GM13976 (cell line): Measurements from ENCODE around the gene NPIPB8.
A peak's percentile ranks its signal among the peaks of the same experiment; 100 is the strongest.
"Not testable (repeated sequence)": the region's sequence is repeated elsewhere in the genome, so short reads cannot be mapped to it uniquely, and the experiment has no call there.

ENCODE experiments used
- DNase-seq: peaks from one replicate; pipeline ENCODE4 v3.0.0; 2012; ENCODE audit warnings: low spot score
- in situ Hi-C: fragments of 300-500 bp; cut with MboI; formaldehyde crosslinking; loops from one replicate; pipeline ENCODE4 v1.12.0; 2022; ENCODE audit warnings: low sequenced_read_pairs, mixed read lengths, inconsistent platforms; ENCODE audit not compliant: unreplicated experiment
- TF ChIP-seq, protein P1 (sequence below): IDR thresholded peaks from 2 replicates; pipeline ENCODE4 v1.5.1; 2012; ENCODE audit warnings: borderline replicate concordance, mild to moderate bottlenecking; ENCODE audit not compliant: insufficient read depth; ENCODE audit errors: extremely low read depth, missing control alignments, control extremely low read depth

Gene NPIPB8

DNA sequence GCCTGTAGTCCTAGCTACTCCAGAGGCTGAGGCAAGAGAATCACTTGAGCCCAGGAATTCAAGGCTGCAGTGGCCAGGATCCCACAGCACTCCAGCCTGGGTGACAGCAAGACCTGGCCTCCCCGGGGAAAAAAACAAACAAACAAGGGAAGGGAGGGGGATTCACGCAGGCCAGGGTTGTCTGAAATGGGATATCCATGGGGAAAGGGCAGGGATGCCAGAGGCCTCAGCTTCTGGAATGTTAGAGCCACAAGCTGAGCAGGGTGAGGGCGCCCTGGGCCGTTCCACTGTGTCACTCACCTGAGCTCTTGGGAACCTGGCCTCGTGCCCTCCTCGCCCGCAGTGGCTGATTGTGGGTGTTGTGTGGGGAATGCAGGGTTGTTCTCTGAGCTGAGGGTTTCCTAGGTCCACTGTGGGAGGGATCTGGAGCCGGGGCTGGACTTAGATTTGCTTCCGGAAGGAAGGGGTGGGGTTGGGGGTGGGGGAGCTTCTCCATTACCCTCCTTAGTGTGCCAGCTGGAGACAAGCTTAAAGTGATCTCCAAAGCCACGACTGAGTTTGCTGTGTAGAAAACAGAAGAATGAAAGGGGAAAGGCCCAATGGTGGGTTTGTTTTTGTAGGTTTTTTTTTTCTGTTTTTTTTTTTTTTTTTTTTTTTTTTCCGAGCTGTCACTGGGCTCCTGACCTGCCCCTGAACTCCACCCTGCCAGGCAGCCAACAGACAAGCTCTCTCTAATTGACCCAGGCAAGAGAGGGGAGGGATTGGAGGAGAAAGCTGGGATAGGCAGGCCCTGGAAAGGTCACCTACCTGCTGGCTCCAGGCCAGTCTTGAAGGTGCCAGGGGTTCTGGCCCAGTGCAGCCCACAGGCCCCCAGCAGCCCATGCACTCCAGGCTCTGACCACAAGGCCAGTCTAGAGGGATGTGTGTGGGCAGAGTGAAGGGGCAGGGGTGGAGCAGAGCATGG lies 28.0 kb upstream of the NPIPB8 start, which contains the start of gene SULT1A1:
SULT1A1 (minus strand) TSS at position 414 of the 964 bp plus-strand sequence. CDS start 1,189 bp downstream, outside the sequence.
- TF ChIP-seq, protein P1, sequence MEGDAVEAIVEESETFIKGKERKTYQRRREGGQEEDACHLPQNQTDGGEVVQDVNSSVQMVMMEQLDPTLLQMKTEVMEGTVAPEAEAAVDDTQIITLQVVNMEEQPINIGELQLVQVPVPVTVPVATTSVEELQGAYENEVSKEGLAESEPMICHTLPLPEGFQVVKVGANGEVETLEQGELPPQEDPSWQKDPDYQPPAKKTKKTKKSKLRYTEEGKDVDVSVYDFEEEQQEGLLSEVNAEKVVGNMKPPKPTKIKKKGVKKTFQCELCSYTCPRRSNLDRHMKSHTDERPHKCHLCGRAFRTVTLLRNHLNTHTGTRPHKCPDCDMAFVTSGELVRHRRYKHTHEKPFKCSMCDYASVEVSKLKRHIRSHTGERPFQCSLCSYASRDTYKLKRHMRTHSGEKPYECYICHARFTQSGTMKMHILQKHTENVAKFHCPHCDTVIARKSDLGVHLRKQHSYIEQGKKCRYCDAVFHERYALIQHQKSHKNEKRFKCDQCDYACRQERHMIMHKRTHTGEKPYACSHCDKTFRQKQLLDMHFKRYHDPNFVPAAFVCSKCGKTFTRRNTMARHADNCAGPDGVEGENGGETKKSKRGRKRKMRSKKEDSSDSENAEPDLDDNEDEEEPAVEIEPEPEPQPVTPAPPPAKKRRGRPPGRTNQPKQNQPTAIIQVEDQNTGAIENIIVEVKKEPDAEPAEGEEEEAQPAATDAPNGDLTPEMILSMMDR = no peak
- in situ Hi-C loops = no loop called here
- DNase-seq = no peak

GRCh38 chr16:28610595-28611191 lies 27.2 kb upstream of the NPIPB8 start:
- in situ Hi-C loops = no loop called here
- DNase-seq = no peak
- TF ChIP-seq, protein P1 = no peak

DNA sequence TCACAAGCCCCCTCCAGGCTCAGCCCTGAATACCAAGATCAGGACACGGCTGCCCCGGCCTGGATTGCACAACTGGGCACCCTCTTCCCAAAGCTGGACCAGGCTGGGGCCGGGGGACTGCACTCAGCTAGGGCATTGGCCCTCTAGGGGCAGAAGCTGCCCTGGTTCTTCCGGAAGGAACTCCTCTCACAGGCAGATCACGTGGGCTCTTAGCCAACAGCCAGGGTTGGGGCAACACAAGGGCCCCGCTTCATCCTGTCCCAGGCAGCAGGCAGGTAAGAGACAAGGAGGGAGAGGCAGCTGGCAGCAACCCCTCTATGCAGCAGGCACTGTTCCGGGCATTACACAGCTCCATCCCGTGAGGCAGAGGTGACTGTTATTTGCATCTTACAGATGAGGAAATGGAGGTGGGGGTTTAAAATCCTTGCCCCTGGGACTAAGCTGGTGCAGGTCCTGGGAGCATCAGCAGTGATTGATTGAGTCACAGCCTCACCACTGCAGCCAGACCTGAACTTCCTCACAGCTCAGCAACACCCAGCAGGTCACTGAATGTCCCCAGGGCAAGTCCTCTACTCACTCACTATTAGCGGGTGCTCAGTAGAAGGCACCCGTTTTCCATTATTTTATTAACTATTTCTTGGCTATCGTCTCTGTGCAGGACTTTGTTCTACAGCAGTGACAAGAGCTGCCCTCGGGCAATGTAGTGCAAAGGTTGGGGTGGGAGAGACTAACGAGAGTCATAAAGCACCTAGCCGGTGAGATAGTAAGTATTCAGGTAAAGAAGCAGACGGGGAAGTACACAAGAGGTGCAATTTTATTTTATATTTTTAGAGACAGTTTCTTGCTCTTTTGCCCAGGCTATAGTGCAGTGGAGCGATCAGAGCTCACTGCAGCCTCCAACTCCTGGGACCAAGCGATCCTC lies 25.2 kb upstream of the NPIPB8 start:
- DNase-seq, in situ Hi-C loops: not testable (repeated sequence)

GRCh38 chr16:28613912-28614311 lies 24.0 kb upstream of the NPIPB8 start:
- in situ Hi-C loops, DNase-seq: not testable (repeated sequence)

- in situ Hi-C loops, DNase-seq: not testable (repeated sequence)
Measured at GRCh38 chr16:28614561-28614960, 23.3 kb upstream of the NPIPB8 start.

DNA sequence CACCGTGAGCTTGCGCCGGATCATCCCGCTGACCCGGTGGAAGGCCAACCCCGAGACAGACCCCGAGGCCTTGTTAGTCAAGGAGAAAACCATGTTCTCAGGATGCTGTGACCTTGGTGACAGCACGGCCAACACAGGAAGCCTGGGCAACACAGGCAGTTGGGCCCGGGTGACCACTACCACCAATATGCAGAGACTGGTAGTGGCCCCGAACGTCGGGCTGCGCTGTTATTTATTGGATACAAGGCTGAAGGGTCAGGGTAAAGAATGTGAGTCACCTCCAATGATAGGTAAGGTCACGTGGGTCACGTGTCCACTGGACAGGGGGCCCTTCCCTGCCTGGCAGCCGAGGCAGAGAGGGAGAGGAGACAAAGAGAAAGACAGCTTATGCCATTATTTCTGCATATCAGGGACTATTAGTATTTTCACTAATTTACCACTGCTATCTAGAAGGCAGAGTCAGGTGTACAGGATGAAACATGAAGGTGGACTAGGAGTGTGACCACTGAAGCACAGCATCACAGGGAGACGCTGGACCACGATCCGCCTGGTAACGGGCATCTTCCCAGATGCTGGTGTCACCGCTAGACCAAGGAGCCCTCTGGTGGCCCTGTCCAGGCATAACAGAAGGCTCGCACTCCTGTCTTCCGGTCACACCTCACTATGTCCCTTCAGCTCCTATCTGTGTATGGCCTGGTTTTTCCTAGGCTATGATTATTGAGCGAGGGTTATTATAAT lies 22.2 kb upstream of the NPIPB8 start:
- TF ChIP-seq, protein P1 = peak; percentile 47
- DNase-seq, in situ Hi-C loops: not testable (repeated sequence)

- in situ Hi-C loops, DNase-seq: not testable (repeated sequence)
Measured at GRCh38 chr16:28616224-28616577, 21.7 kb upstream of the NPIPB8 start.

- in situ Hi-C loops = no loop called here
- peak; percentile 0 for DNase-seq
Measured at GRCh38 chr16:28616636-28617035, 21.2 kb upstream of the NPIPB8 start.

More at GRCh38 chr16:28616636-28617035, 21.2 kb upstream of the NPIPB8 start:
- TF ChIP-seq, protein P1 = no peak
